ENCODE measurements around the gene POU6F1. TPM values are rescaled to one million over a fixed set of nuclear protein-coding genes. Genes with fewer than 3 reads are reported as not detected.

The POU6F1 gene
- total RNA-seq, 4 donors from 2014 or later = 2.6 to 60.6 (median 5.8) TPM

DNA sequence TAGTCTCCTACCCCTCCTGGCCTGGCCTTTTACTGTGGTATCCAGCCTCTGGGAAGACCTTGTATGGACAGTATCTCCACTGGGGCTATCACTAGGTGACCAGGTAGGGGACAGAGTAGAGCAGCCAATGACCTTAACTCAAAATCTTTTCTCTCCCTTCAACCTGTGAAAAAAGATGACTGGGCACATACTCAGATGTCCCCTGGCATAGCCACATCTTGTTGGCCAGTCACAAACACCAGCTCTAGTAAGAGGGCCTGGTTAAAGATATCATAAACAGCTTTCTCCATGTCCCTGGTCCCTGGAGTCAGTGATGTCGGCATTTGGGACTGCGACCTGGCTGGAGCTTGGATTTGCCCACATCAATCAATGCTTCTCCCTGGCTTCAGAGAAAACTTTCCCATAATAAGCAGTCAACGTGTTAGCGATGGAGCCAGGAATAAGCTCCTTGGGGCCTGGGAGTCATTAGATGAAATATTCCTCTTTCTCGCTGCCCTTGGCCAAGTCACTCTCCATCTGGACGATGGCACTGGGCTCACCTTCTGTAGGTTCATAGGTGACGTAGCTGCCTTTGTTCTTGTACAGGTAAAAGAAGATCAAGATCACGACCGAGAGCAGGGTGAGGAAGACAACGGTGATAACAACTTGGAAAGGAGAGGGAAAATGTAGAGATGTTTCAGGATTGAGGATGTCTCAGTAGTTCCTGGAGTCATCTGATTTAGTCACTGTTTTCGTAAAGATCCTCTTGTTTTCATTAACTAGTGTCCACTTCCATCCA lies 27.8 kb upstream of the POU6F1 start:
- Histone ChIP-seq H3K27ac (no peak overlapping the region), H3K9me3 (no peaks in the 10 kb centered on the region), H3K4me1 (peaks cover under 1 to 6% of the 10 kb centered on the region in 2 donors), H3K4me3 (no peak overlapping the region), H3K36me3 (no peaks in the 10 kb centered on the region), H3K27me3 (no peaks in the 10 kb centered on the region)
- DNase-seq = no peak
- TF ChIP-seq, protein P1, sequence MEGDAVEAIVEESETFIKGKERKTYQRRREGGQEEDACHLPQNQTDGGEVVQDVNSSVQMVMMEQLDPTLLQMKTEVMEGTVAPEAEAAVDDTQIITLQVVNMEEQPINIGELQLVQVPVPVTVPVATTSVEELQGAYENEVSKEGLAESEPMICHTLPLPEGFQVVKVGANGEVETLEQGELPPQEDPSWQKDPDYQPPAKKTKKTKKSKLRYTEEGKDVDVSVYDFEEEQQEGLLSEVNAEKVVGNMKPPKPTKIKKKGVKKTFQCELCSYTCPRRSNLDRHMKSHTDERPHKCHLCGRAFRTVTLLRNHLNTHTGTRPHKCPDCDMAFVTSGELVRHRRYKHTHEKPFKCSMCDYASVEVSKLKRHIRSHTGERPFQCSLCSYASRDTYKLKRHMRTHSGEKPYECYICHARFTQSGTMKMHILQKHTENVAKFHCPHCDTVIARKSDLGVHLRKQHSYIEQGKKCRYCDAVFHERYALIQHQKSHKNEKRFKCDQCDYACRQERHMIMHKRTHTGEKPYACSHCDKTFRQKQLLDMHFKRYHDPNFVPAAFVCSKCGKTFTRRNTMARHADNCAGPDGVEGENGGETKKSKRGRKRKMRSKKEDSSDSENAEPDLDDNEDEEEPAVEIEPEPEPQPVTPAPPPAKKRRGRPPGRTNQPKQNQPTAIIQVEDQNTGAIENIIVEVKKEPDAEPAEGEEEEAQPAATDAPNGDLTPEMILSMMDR (IDR thresholded peaks at IDR 0.05) = no peak
- TF ChIP-seq POLR2A (IDR thresholded peaks at IDR 0.05) = no peak
- intact Hi-C loops (cut with DNase I; ENCODE audit: low total_unique reads) = loop anchor here (5.0 kb wide), 1 partner anchor 33 kb away; no protein-coding TSS in a partner anchor

DNA sequence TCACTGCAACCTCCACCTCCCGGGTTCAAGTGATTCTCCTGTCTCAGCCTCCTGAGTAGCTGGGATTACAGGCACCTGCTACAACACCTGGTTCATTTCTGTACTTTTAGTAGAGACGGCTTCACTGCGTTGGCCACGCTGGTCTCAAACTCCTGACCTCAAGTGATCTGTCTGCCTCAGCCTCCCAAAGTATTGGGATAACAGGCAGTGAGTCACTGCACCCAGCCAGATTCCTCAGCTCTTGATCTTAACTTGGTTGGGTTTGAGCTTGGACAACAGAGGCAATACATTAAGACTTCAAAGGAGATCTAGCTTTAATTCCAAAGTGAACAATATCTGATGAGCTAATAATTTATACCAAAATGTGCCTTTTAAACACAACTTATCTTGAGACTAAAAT lies 26.4 kb upstream of the POU6F1 start:
- DNase-seq = no peak
- intact Hi-C loops (cut with DNase I; ENCODE audit: low total_unique reads) = no loop called here
- H3K9me3 ChIP-seq = no peaks in the 10 kb centered on the region
- H3K4me3 ChIP-seq = no peak overlapping the region
- H3K27ac ChIP-seq = no peak overlapping the region
- no peaks in the 10 kb centered on the region for H3K36me3 ChIP-seq
- H3K27me3 ChIP-seq = no peaks in the 10 kb centered on the region
- H3K4me1 ChIP-seq = peaks cover 8% of the 10 kb centered on the region in 2 donors
- TF ChIP-seq POLR2A (IDR thresholded peaks at IDR 0.05) = no peak
- TF ChIP-seq, protein P1 (IDR thresholded peaks at IDR 0.05) = no peak

DNA sequence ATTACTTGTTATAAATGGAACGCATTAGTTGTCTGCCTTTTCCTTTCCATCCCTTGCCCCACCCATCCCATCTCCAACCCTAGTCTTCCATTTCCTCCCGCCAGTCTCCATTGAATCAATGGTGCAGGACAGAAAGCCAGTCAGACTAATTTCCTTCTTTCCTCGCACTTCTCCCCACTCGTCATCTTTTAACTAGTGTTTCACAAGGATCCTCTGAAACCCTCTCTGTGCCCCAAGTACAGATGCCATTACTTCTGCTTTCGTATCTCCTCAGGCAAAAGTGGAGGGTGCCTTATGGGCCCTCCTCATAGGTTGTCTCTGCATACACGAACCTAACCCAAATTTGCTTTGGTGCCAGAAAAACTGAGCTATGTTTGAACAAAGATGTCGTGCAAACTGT lies 25.0 kb upstream of the POU6F1 start:
- TF ChIP-seq, protein P1 (IDR thresholded peaks at IDR 0.05) = no peak
- no peak for TF ChIP-seq POLR2A (IDR thresholded peaks at IDR 0.05)
- Histone ChIP-seq H3K4me1 (peaks cover 8 to 13% of the 10 kb centered on the region in 2 donors), H3K27ac (no peak overlapping the region), H3K36me3 (no peaks in the 10 kb centered on the region), H3K27me3 (no peaks in the 10 kb centered on the region), H3K9me3 (no peaks in the 10 kb centered on the region), H3K4me3 (no peak overlapping the region)
- intact Hi-C loops (cut with DNase I; ENCODE audit: low total_unique reads) = no loop called here
- DNase-seq = no peak

DNA sequence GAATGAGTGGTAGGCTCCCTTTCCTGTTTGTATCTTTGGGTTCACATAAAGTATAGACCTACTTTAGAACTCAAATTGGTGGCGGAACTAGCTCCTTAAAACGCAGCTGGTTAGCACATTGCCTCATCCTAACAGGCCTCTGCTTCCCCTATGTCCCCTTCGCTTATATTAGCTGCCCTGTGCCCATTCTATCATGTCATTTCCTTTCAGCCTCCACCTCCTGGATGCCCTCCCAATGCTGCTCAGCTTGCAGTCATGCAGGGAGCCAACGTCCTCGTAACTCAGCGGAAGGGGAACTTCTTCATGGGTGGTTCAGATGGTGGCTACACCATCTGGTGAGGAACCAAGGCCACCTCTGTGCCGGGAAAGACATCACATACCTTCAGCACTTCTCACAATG lies 24.3 kb upstream of the POU6F1 start:
- H3K27me3 ChIP-seq = no peaks in the 10 kb centered on the region
- TF ChIP-seq, protein P1 (IDR thresholded peaks at IDR 0.05) = no peak
- TF ChIP-seq POLR2A (IDR thresholded peaks at IDR 0.05) = no peak
- peaks cover 8 to 14% of the 10 kb centered on the region in 2 donors for H3K4me1 ChIP-seq
- no peak overlapping the region for H3K27ac ChIP-seq
- DNase-seq = no peak
- H3K9me3 ChIP-seq = no peaks in the 10 kb centered on the region
- intact Hi-C loops (cut with DNase I; ENCODE audit: low total_unique reads) = no loop called here
- H3K4me3 ChIP-seq = no peak overlapping the region
- H3K36me3 ChIP-seq = no peaks in the 10 kb centered on the region

DNA sequence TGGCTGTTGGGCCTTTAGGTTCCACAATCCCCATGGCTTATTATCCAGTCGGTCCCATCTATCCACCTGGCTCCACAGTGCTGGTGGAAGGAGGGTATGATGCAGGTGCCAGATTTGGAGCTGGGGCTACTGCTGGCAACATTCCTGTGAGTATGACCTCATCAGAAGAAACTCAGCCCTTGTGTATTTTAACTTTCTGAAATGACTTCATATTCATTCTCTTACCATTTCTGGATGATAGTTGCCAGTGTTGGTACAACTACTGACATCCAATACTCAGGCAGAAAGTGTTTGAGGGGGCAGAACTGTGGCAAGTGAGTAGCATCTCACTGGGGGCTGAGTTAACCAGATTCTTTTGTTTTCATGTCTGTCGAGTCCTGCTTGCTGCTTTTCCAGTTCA lies 23.1 kb upstream of the POU6F1 start:
- Histone ChIP-seq H3K9me3 (no peaks in the 10 kb centered on the region), H3K4me3 (no peak overlapping the region), H3K27ac (no peak overlapping the region), H3K36me3 (no peaks in the 10 kb centered on the region), H3K4me1 (peaks cover 8 to 14% of the 10 kb centered on the region in 2 donors), H3K27me3 (no peaks in the 10 kb centered on the region)
- intact Hi-C loops (cut with DNase I; ENCODE audit: low total_unique reads) = no loop called here
- no peak for DNase-seq
- no peak for TF ChIP-seq POLR2A (IDR thresholded peaks at IDR 0.05)
